ENCODE results near the gene NSMCE1. TPM values are rescaled to one million over a fixed set of nuclear protein-coding genes. Genes with fewer than 3 reads are reported as not detected.

Gene NSMCE1
- total RNA-seq, 1 experiment from 2014 or later = 19.3 TPM

GRCh38 chr16:27235055-27235937 is 33.3 kb downstream of the NSMCE1 start:
- no peak overlapping the region for H3K27ac ChIP-seq (ENCODE audit: insufficient read length, low read depth, low read length)
- no peak overlapping the region for H2BK12ac ChIP-seq (ENCODE audit: insufficient read length, low read depth, low read length)
- Mint-ChIP-seq H3K9me3 (no peaks in the 10 kb centered on the region), H3K4me1 (peaks cover 9 to 21% of the 10 kb centered on the region in 2 experiments), H3K27me3 (ENCODE audit: low read depth) (peaks cover 1% of the 10 kb centered on the region; the same call in 1 of the 2 replicates), H3K36me3 (ENCODE audit: insufficient read depth in 1 of 3, low read depth in 3 of 3) (0 out of 7 replicates have a peak, but pooled peaks cover 0 to 2% (median 0%) of the 10 kb centered on the region in 3 experiments), H3K4me3 (no peak overlapping the region), H3K27ac (0 out of 7 replicates have a peak overlapping the region, but pooled peaks of 1 of the 3 experiments have one; percentile 6)
- H4K91ac ChIP-seq (ENCODE audit: insufficient read length, low read depth, low read length) = no peak overlapping the region
- no peak overlapping the region for H3T11ph ChIP-seq (ENCODE audit: low read length)
- H3K56ac ChIP-seq (ENCODE audit: insufficient read length, low read depth, low read length) = no peak overlapping the region
- no peak overlapping the region for H3K9ac ChIP-seq (ENCODE audit: extremely low read depth, insufficient read length, low read length)
- peak; percentile 93 for TF ChIP-seq CTCF (conservative IDR thresholded peaks at IDR 0.05)
- H3K9me3 ChIP-seq (ENCODE audit: control insufficient read depth, low read depth, low read length) = no peaks in the 10 kb centered on the region
- no peak overlapping the region for H3K4me2 ChIP-seq (ENCODE audit: insufficient read depth, insufficient read length, low read length)
- H3K79me2 ChIP-seq (ENCODE audit: insufficient read depth, low read length) = no peaks in the 10 kb centered on the region
- H2BK20ac ChIP-seq (ENCODE audit: low read depth, low read length, poor library complexity, severe bottlenecking) = no peak overlapping the region
- no peaks in the 10 kb centered on the region for H3K79me1 ChIP-seq (ENCODE audit: insufficient read depth, low read depth, low read length, poor library complexity, severe bottlenecking)
- H4K5ac ChIP-seq (ENCODE audit: insufficient read length, low read depth, low read length) = no peak overlapping the region
- H2AK5ac ChIP-seq (ENCODE audit: insufficient read length, low read length) = no peak overlapping the region
- DNase-seq = peak; percentile 52
- H2BK5ac ChIP-seq (ENCODE audit: insufficient read length, low read length) = no peak overlapping the region
- no peak overlapping the region for H2BK15ac ChIP-seq (ENCODE audit: low read depth, low read length)
- H3K18ac ChIP-seq (ENCODE audit: insufficient read length, low read depth, low read length) = no peak overlapping the region
- H2BK120ac ChIP-seq (ENCODE audit: low read depth, low read length, poor library complexity, severe bottlenecking) = no peak overlapping the region
- no CpG with 5 or more reads among the region's 23 CpGs for WGBS (ENCODE audit: extremely low coverage, insufficient read length, low lambda C conversion rate)
- no peak overlapping the region for H2AFZ ChIP-seq (ENCODE audit: low read length)
- H3K23me2 ChIP-seq (ENCODE audit: insufficient read length, low read depth, low read length, poor library complexity, severe bottlenecking) = no peaks in the 10 kb centered on the region
- no peak overlapping the region for H3K14ac ChIP-seq (ENCODE audit: insufficient read depth, low read length)
- H4K8ac ChIP-seq (replicated peaks; ENCODE audit: insufficient read length, low read depth, low read length) = no peak overlapping the region
- H4K20me1 ChIP-seq (ENCODE audit: control insufficient read depth, insufficient read depth, insufficient read length) = no peaks in the 10 kb centered on the region
- H3K4ac ChIP-seq (ENCODE audit: low read depth, low read length) = no peak overlapping the region
- no peaks in the 10 kb centered on the region for H3K4me1 ChIP-seq (ENCODE audit: insufficient read depth, low read length)
- H3K23ac ChIP-seq (ENCODE audit: insufficient read length, low read depth, low read length) = no peak overlapping the region
- H3K27me3 ChIP-seq (ENCODE audit: insufficient read depth, low read length) = no peaks in the 10 kb centered on the region

Data from H9 (cell line).